Neural progenitor cell (in vitro differentiated cells): ENCODE measurements around the gene ITPRIPL2. TPM values are rescaled to one million over a fixed set of nuclear protein-coding genes. Genes with fewer than 3 reads are reported as not detected.

Experiments
- DNase-seq: peaks from one replicate; pipeline ENCODE4 v3.0.0-alpha.2; 2016; ENCODE audit warnings: low spot score
- H2AFZ ChIP-seq: fragments of 200-600 bp; sonication (generic); replicated peaks from 2 replicates; pipeline ENCODE4 v1.6.1; 2016; ENCODE audit warnings: antibody characterized with exemption
- H3F3A ChIP-seq: fragments of 200-600 bp; sonication (generic); 2 replicates; pipeline ENCODE4 v1.6.1; 2016; ENCODE audit warnings: antibody characterized with exemption, low read depth
- H3K27ac ChIP-seq: fragments of 200-600 bp; sonication (generic); 2 replicates; pipeline ENCODE4 v1.5.1; 2016; ENCODE audit warnings: mild to moderate bottlenecking
- H3K27me3 ChIP-seq: fragments of 200-600 bp; sonication (generic); 2 replicates; pipeline ENCODE4 v1.6.1; 2016; ENCODE audit warnings: mild to moderate bottlenecking, moderate library complexity
- H3K36me3 ChIP-seq: fragments of 200-600 bp; sonication (generic); 2 replicates; pipeline ENCODE4 v1.5.1; 2016
- H3K4me1 ChIP-seq: fragments of 200-600 bp; sonication (generic); 2 replicates; pipeline ENCODE4 v1.6.1; 2016; ENCODE audit warnings: mixed run types
- H3K4me2 ChIP-seq: fragments of 200-600 bp; sonication (generic); 2 replicates; pipeline ENCODE4 v1.6.1; 2016
- H3K4me3 ChIP-seq: fragments of 200-600 bp; sonication (generic); 2 replicates; pipeline ENCODE4 v1.5.1; 2016
- H3K79me2 ChIP-seq: fragments of 200-600 bp; sonication (generic); 2 replicates; pipeline ENCODE4 v1.6.1; 2016; ENCODE audit warnings: low read depth
- H3K9ac ChIP-seq: fragments of 200-600 bp; sonication (generic); 2 replicates; pipeline ENCODE4 v1.6.1; 2016
- H3K9me3 ChIP-seq: fragments of 200-600 bp; sonication (generic); 2 replicates; pipeline ENCODE4 v1.5.1; 2016; ENCODE audit warnings: low read depth
- H4K20me1 ChIP-seq: fragments of 200-600 bp; sonication (generic); 2 replicates; pipeline ENCODE4 v1.6.1; 2016; ENCODE audit warnings: low read depth
- H3K27ac Mint-ChIP-seq: 3 replicates; pipeline ENCODE4 v1.8.0; 2021; ENCODE audit warnings: mixed read lengths
- H3K27me3 Mint-ChIP-seq: 2 replicates; pipeline ENCODE4 v1.8.0; 2022; ENCODE audit warnings: low read depth, mild to moderate bottlenecking, inconsistent platforms, moderate library complexity, mixed read lengths; ENCODE audit not compliant: insufficient read depth
- H3K36me3 Mint-ChIP-seq: 3 replicates; pipeline ENCODE4 v1.8.0; 2021; ENCODE audit warnings: mixed read lengths
- H3K4me1 Mint-ChIP-seq: 3 replicates; pipeline ENCODE4 v1.8.0; 2021; ENCODE audit warnings: mixed read lengths
- H3K4me3 Mint-ChIP-seq: 3 replicates; pipeline ENCODE4 v1.8.0; 2021; ENCODE audit warnings: mild to moderate bottlenecking, moderate library complexity, mixed read lengths
- H3K9me3 Mint-ChIP-seq: 3 replicates; pipeline ENCODE4 v1.8.0; 2020; ENCODE audit warnings: mixed read lengths
- EZH2 ChIP-seq: fragments of 200-600 bp; sonication (generic); IDR thresholded peaks from 2 replicates; pipeline ENCODE4 v1.6.1; 2017; ENCODE audit warnings: antibody characterized with exemption, mild to moderate bottlenecking, moderate library complexity
- EZH2phosphoT487 ChIP-seq: fragments of 200-600 bp; sonication (generic); IDR thresholded peaks from 2 replicates; pipeline ENCODE4 v1.6.1; 2017; ENCODE audit warnings: antibody characterized with exemption
- total RNA-seq: library from RNA; depleted of rRNA; stranded (reverse); fragments of >200 nt; gene quantifications from 2 replicates; pipeline ENCODE4 v1.2.3, GENCODE V29; 2015; ENCODE audit warnings: low replicate concordance
- TF ChIP-seq, protein P1 (sequence below): fragments of 200-600 bp; sonication (generic); IDR thresholded peaks from 2 replicates; pipeline ENCODE4 v1.5.1; 2017; ENCODE audit warnings: antibody characterized with exemption, mild to moderate bottlenecking

The ITPRIPL2 gene
- total RNA-seq, 1 donor from 2014 or later, result 3.7 TPM

DNA sequence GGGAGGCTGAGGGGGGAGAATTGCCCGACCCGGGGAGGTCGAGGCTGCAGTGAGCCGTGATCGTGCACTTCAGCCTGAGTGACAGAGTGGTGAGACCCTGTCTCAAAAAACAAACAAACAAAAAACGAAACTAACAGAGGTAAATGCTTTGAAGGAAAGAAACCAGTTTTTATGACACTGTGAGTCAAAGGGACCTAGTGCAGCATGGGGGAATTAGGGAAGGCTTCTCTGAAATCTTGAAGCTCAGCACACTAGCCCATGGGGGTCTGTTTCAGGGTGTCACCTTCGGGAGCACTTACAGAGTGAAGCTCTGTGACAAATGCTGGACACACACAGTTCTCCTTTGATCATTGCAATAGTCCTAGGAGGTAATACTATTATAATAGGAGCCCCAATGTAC lies 16.6 kb downstream of the ITPRIPL2 start:
- no peaks in the 10 kb centered on the region for H3K27me3 ChIP-seq
- no peak overlapping the region for H3K4me2 ChIP-seq
- Mint-ChIP-seq H3K27me3 (peaks cover 4% of the 10 kb centered on the region), H3K9me3 (peaks cover 6% of the 10 kb centered on the region), H3K27ac (peak overlapping the region; percentile 46), H3K4me1 (peaks cover 40% of the 10 kb centered on the region), H3K36me3 (no peaks in the 10 kb centered on the region), H3K4me3 (no peak overlapping the region)
- no peak overlapping the region for H2AFZ ChIP-seq
- no peak overlapping the region for H3K27ac ChIP-seq
- no peak for DNase-seq
- TF ChIP-seq EZH2 (no peak), EZH2phosphoT487 (no peak)
- TF ChIP-seq, protein P1, sequence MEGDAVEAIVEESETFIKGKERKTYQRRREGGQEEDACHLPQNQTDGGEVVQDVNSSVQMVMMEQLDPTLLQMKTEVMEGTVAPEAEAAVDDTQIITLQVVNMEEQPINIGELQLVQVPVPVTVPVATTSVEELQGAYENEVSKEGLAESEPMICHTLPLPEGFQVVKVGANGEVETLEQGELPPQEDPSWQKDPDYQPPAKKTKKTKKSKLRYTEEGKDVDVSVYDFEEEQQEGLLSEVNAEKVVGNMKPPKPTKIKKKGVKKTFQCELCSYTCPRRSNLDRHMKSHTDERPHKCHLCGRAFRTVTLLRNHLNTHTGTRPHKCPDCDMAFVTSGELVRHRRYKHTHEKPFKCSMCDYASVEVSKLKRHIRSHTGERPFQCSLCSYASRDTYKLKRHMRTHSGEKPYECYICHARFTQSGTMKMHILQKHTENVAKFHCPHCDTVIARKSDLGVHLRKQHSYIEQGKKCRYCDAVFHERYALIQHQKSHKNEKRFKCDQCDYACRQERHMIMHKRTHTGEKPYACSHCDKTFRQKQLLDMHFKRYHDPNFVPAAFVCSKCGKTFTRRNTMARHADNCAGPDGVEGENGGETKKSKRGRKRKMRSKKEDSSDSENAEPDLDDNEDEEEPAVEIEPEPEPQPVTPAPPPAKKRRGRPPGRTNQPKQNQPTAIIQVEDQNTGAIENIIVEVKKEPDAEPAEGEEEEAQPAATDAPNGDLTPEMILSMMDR, result no peak
- no peaks in the 10 kb centered on the region for H3F3A ChIP-seq
- no peaks in the 10 kb centered on the region for H3K36me3 ChIP-seq
- no peaks in the 10 kb centered on the region for H3K79me2 ChIP-seq
- H3K9ac ChIP-seq, result no peak overlapping the region
- no peak overlapping the region for H3K4me3 ChIP-seq
- no peaks in the 10 kb centered on the region for H3K4me1 ChIP-seq
- no peaks in the 10 kb centered on the region for H3K9me3 ChIP-seq
- H4K20me1 ChIP-seq, result no peaks in the 10 kb centered on the region

DNA sequence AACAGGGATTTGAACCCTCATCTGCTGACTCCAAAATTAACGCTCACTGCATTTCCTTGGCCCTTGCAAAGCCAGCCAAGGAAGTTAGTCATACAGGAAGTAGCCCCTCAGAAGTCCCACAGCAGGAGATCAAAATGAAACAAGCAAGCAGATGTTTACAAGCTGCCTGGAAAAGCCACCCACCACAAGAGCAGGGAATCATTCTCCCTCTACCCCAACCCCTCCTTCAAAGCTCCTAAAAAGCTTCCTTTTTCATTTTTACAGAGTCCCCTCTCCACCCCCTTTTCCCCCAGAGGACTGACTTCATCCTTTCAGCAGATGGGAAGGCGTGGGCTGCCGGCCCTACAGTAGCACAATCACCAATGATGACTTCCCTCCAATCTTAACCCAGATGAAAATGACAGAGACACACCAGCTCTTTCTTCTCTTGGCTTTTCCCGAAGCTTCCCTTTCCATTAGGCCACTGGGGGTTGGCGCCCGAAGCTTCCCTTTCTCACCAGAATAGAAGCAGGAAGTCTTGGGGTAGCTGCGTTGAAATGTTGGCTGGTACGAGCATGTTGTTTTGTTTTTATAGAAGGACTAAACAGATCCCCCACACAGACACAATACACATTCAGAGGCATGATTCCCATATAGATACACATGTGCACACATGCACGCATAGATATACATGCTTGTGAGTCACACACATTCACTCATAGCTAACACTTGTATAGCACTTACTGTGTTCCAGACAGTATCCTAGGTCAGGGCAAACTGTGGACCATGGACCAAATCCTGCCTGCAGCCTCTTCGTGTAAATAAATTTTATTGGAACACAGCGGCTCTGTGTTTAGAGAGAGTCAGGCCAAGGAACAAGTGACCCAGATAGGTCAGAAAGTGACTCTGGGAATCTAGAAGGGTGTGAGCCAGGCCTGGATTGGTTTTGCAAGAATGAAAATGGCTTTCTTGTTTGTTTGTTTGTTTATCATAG lies 17.4 kb downstream of the ITPRIPL2 start:
- Histone ChIP-seq H2AFZ (no peak overlapping the region), H3K36me3 (no peaks in the 10 kb centered on the region), H4K20me1 (no peaks in the 10 kb centered on the region), H3K4me1 (peaks cover 6% of the 10 kb centered on the region), H3K4me2 (no peak overlapping the region), H3K27me3 (no peaks in the 10 kb centered on the region), H3K79me2 (no peaks in the 10 kb centered on the region), H3K9me3 (no peaks in the 10 kb centered on the region), H3K27ac (no peak overlapping the region), H3K9ac (no peak overlapping the region), H3K4me3 (no peak overlapping the region), H3F3A (no peaks in the 10 kb centered on the region)
- no peak for DNase-seq
- Mint-ChIP-seq H3K4me1 (peaks cover 46% of the 10 kb centered on the region), H3K4me3 (no peak overlapping the region), H3K27me3 (peaks cover 4% of the 10 kb centered on the region), H3K9me3 (peaks cover 6% of the 10 kb centered on the region), H3K27ac (peak overlapping the region; percentile 42), H3K36me3 (no peaks in the 10 kb centered on the region)
- TF ChIP-seq, protein P1, result no peak
- TF ChIP-seq EZH2phosphoT487, result no peak

DNA sequence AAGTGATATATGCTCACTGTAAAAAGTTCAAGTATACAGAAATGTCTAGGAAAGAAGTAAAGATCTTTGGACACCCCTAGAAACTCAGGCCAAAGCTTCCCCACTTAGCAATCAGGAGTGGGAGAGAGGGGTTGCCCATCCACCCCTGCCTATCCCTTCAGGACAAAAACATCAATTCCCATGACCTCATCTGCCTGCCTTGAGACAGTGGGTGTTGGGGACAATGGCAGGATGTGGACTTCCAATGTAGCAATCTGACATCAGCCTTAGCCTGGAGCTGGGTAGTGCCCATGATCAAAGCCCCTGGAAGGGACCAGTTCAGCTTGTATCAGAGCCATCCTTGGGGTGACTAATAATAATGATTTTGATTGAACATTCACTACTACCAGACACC lies 18.1 kb downstream of the ITPRIPL2 start:
- H3K27me3 Mint-ChIP-seq, result peaks cover 4% of the 10 kb centered on the region
- TF ChIP-seq EZH2phosphoT487 (no peak), EZH2 (no peak)
- TF ChIP-seq, protein P1, result no peak
- Histone ChIP-seq H3K4me3 (no peak overlapping the region), H3K27ac (no peak overlapping the region), H3K9ac (no peak overlapping the region), H3F3A (no peaks in the 10 kb centered on the region), H4K20me1 (no peaks in the 10 kb centered on the region), H3K27me3 (no peaks in the 10 kb centered on the region), H3K36me3 (no peaks in the 10 kb centered on the region), H3K9me3 (no peaks in the 10 kb centered on the region), H3K79me2 (no peaks in the 10 kb centered on the region), H3K4me2 (no peak overlapping the region), H2AFZ (no peak overlapping the region), H3K4me1 (peaks cover 6% of the 10 kb centered on the region)
- H3K4me3 Mint-ChIP-seq, result no peak overlapping the region
- DNase-seq, result no peak
- H3K4me1 Mint-ChIP-seq, result peaks cover 50% of the 10 kb centered on the region
- no peaks in the 10 kb centered on the region for H3K36me3 Mint-ChIP-seq
- H3K9me3 Mint-ChIP-seq, result peaks cover 3% of the 10 kb centered on the region
- H3K27ac Mint-ChIP-seq, result peak overlapping the region; percentile 42
